Neuron (in vitro differentiated cells): ENCODE results near the gene FRS2.

Experiments used
- H2AFZ ChIP-seq: one replicate; pipeline ENCODE4 v1.6.1; 2013; ENCODE audit warnings: low read depth, mild to moderate bottlenecking, inconsistent platforms, low read length, moderate library complexity
- H3K27me3 ChIP-seq: one replicate; pipeline ENCODE4 v1.6.1; 2013; ENCODE audit warnings: low read length; ENCODE audit not compliant: insufficient read depth
- H3K36me3 ChIP-seq: one replicate; pipeline ENCODE4 v1.6.1; 2013; ENCODE audit warnings: low read length; ENCODE audit not compliant: insufficient read depth
- H3K4me1 ChIP-seq: one replicate; pipeline ENCODE4 v1.6.1; 2013; ENCODE audit warnings: low read length; ENCODE audit not compliant: insufficient read depth
- H3K4me3 ChIP-seq: 2 replicates; pipeline ENCODE4 v1.5.1; 2013; ENCODE audit warnings: mild to moderate bottlenecking, low read length, moderate library complexity
- H3K9me3 ChIP-seq: one replicate; pipeline ENCODE4 v1.6.1; 2013; ENCODE audit warnings: low read length

The FRS2 gene, protein sequence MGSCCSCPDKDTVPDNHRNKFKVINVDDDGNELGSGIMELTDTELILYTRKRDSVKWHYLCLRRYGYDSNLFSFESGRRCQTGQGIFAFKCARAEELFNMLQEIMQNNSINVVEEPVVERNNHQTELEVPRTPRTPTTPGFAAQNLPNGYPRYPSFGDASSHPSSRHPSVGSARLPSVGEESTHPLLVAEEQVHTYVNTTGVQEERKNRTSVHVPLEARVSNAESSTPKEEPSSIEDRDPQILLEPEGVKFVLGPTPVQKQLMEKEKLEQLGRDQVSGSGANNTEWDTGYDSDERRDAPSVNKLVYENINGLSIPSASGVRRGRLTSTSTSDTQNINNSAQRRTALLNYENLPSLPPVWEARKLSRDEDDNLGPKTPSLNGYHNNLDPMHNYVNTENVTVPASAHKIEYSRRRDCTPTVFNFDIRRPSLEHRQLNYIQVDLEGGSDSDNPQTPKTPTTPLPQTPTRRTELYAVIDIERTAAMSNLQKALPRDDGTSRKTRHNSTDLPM

DNA sequence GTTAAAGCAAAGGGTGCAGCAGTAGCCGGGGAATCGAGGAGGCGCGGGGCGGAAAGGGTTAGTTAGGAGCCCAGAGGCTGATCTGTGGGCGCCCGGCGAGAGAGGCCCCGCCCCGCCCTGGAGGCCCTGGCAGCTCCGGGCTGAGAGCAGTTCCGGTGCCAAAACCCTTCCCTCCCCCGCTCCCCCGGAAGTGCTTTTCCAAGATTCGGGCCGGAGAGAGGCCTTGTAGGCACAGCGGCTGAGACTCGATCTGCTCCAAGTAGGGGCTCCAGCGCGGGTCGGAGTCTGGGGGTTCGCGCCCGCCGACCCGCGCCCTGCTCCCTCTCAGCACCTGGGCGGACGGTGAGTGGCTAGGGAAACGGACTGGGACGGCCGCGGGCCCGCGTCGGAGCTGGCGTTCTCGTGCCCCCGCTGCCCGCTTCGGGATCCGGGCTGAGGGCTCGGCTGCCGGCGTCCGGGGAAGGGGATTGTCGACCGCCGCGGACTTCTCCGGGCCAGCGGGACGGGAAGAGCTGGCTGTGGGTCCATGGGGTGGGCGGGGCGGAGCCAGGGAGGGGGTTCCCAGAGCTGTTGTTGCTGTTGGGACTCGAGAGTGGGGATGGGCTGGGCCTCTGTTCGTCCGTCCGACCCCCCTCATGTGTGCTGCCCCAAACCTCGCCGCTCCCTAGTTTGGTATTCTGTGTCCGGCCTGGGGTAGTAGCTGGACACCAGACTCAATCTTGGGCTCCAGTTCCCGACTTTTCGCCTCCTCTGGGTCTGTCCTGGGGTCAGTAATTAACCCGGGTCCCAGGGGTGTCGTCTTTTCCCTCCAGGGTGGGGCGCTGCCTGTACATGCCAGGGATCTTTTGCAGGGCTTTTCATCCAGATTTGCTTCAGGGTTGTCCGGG is at the start of gene FRS2:
Gene FRS2 (plus strand): TSS at position 200 of the 887 bp plus-strand sequence. CDS start 98,643 bp downstream, outside the sequence.
- peaks cover 30% of the 10 kb centered on the region for H3K4me1 ChIP-seq
- H3K27me3 ChIP-seq, result no peaks in the 10 kb centered on the region
- H3K9me3 ChIP-seq, result no peaks in the 10 kb centered on the region
- H3K36me3 ChIP-seq, result no peaks in the 10 kb centered on the region
- peak within 1 kb of the TSS; percentile 95 for H2AFZ ChIP-seq
- peak within 1 kb of the TSS; percentile 97 for H3K4me3 ChIP-seq

DNA sequence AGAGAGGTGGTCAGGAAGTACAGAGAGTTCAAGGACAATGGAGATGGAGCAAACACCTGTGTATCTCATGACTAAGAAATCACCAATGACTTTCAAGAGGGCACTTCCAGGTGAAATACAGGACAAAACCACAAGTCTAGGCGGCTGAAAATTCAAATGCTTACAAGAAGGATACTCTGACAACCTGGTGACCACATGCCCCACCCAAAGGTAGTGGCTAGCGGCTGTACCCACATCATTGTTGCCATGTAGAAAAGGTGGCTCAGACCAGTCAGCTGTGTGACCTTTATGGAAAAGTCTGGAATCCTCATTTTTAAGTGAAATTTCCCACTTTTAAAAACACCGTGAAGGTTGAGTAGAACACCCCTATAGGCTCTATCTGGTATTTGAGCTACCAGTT is 48.6 kb upstream of the FRS2 start:
- H3K4me1 ChIP-seq, result no peaks in the 10 kb centered on the region
- H3K9me3 ChIP-seq, result no peaks in the 10 kb centered on the region
- no peak overlapping the region for H3K4me3 ChIP-seq
- no peaks in the 10 kb centered on the region for H3K27me3 ChIP-seq
- H2AFZ ChIP-seq, result no peak overlapping the region
- H3K36me3 ChIP-seq, result no peaks in the 10 kb centered on the region

DNA sequence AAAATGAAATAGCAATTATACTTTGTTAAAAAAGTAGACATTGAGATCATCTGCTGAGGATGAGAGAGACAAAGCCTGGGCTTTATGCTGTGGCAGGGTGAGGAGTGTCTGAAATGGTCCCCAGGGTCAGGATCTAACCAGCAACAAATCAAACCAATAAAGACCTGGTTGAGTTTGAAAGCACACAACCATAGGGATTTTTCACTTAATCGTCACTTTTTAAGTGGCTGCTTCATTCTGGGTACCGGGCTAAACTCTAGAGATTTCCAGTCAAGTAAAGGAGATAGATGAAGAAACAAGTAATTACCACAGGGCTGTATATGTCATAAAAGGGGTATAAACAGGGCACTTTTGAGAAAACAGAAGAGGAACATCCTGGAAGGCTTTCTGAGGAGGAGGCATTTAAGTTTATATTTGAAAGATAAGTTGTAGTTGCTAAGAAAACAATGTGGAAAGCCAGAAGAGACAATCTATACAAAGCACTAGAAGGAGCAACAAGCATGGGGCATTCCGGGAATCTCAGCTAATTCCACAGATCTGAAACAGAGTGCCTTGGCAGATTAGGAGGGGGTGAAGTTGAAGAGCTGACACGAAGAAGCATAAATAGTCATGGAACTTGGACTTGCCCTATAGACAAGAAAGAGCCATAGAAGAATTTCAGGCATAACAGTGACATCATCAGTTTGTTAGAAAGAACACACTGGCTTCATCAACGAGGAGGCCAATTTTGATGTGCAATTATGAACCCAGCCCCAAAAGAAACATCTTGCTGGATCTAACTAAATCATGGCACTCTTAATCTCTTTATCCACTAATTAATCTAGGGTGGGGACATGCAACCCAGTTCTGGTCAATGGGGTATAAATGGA is 46.9 kb upstream of the FRS2 start:
- Histone ChIP-seq H3K4me3 (no peak overlapping the region), H3K4me1 (no peaks in the 10 kb centered on the region), H3K27me3 (no peaks in the 10 kb centered on the region), H3K9me3 (no peaks in the 10 kb centered on the region), H2AFZ (no peak overlapping the region), H3K36me3 (no peaks in the 10 kb centered on the region)

DNA sequence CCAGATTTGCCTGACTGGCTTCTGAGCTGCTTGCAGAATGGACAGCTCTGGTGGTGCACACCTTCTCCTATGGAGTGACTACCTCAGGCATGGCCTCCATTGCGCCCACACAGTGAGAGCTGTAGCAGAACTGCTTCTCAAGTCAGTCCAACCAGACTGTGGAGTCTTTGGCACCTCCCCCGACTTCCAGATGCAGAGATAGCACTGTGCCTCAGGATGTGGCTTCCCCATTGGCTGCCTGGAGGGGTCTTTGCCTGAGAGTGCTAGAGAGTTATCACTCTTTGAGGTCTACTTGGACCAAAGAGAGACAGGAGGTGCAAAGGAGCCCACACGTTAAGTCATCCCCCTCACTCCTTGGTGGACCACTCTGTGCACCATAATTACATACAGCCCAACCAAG is 44.8 kb upstream of the FRS2 start:
- H2AFZ ChIP-seq, result no peak overlapping the region
- H3K4me3 ChIP-seq, result no peak overlapping the region
- no peaks in the 10 kb centered on the region for H3K9me3 ChIP-seq
- H3K36me3 ChIP-seq, result no peaks in the 10 kb centered on the region
- H3K4me1 ChIP-seq, result no peaks in the 10 kb centered on the region
- H3K27me3 ChIP-seq, result no peaks in the 10 kb centered on the region

DNA sequence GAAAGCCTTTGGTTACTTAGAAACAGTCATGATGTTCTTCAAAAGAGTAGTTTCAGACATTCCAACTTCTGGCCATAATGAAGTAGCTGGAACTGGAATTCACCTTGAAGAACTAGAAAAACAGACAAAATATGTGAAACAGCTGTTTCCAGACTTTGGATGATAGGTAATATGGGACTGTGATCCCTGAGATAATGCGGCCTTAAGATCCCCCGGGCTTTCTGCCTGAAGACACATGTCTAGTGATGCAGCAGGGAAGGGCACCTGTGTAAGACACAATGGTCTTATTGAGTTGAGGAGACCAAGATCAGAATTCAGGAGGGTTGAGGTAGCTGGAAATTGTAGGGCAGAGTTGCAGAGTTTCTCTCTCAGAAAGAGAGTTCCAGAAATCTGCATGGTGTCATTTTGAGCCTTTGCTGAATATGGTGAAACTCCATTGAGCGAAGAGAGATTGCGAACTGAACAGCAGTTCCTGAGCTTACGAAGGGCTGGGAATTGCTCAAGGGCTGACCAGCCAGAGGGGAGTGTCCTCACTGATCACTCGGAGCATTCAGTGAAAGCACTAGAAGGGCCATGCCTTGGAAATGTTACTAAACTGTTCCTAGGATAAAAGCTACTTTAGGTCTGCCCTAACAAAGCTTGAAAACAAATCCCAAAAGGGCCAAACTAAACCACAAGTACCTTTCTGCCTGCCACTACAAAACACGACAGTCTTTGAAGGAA is 41.7 kb upstream of the FRS2 start:
- Histone ChIP-seq H3K9me3 (no peaks in the 10 kb centered on the region), H3K27me3 (no peaks in the 10 kb centered on the region), H2AFZ (no peak overlapping the region), H3K4me1 (no peaks in the 10 kb centered on the region), H3K4me3 (no peak overlapping the region), H3K36me3 (no peaks in the 10 kb centered on the region)

DNA sequence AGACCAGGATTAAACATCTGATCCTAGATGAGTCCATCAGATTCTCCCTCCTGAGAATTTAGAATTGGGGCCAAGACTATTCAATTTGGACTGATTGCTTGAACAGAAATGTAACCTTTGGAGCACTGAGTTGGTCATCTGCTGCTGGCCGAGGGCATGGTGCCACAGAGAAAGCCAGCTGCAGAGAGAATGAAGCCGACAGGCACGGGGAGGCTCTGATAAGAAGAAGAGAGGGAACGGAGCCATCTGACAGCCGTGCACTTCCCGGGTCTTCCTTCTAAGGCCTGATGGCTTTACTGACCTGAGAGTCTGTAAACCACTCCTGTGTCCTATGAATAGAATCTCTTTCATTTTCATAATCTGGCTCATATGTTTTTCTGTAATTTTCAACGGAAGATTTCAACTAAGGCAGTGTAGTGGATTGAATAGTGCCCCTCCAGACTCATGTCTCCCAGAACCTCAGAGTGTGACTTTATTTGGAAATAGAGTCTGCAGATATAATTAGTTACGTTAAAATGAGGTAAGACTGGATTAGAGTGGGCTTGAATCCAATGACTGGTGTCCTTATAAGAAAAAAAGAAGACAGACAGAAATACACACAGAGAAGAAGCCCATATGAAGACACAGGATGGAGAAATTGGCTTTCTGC is 39.1 kb upstream of the FRS2 start:
- Histone ChIP-seq H3K27me3 (no peaks in the 10 kb centered on the region), H2AFZ (no peak overlapping the region), H3K9me3 (no peaks in the 10 kb centered on the region), H3K4me1 (no peaks in the 10 kb centered on the region), H3K4me3 (no peak overlapping the region), H3K36me3 (no peaks in the 10 kb centered on the region)

DNA sequence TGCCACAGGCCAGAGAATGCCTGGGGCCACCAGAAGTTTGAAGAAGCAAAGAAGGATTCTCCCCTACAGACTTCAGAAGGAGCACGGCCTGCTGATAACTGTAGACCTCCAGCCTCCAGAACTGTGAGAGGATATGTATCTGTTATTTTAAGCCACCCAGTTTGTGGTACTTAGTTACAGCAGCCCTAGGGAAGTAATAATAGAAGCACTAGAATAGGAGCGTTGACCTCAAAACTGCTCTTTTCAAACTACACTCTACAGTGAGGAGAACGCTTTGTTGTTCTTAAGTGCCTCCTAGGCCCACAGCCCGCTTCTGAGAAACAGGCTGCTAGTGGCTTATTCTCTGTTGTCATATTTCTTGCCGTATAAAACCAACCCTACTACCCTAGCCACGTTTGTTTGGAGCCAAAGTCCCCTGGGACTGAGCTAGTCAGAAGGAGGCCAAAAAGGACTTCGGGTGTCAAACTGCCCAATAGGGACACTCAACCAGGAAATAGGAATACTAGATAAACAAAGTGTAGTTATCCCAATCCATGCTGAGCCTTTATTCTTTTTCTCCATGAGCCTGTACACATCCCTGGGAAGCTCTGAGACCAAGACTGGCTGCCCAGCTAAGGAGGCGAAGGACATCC is 38.5 kb upstream of the FRS2 start:
- no peak overlapping the region for H3K4me3 ChIP-seq
- no peaks in the 10 kb centered on the region for H3K36me3 ChIP-seq
- no peaks in the 10 kb centered on the region for H3K9me3 ChIP-seq
- no peaks in the 10 kb centered on the region for H3K27me3 ChIP-seq
- H3K4me1 ChIP-seq, result no peaks in the 10 kb centered on the region
- H2AFZ ChIP-seq, result no peak overlapping the region

DNA sequence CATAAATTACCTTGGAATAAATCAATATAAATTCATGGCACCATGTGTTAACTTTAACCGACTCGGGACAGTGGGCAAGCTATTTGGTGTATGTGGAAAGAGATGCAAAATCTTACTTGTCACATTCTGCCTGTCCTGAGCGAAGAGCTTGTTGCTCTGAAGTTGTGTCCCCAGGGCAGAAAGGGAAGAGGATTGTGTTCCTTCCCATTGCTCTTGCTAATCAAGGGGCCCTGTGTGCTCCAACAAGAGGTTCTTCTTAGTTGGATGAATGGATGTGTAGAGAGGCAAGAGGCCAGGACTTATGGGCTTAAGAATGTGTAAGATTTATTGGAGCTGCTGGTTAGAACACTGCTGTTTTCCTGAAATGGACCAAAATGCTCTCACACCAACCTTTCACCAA is 36.5 kb upstream of the FRS2 start:
- Histone ChIP-seq H3K9me3 (no peaks in the 10 kb centered on the region), H3K4me1 (no peaks in the 10 kb centered on the region), H3K36me3 (no peaks in the 10 kb centered on the region), H3K4me3 (no peak overlapping the region), H3K27me3 (no peaks in the 10 kb centered on the region), H2AFZ (no peak overlapping the region)

DNA sequence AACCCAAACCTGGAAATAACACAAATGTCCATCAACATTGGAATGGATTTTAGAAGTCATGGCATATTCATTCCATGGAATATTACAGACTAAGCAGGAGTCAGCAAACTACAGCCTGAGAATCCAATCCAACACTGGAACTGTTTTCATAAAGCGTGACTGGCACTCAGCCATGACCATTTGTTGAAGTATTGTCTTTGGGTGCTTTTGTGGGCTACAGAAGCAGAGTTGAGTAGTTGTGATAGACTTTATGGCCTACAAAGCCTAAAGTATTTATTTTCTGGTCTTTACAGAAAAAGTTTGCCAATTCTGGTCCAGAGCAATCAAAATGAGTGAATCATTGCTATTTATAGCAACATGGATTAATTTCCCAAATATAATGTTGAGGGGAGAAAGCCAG is 34.5 kb upstream of the FRS2 start:
- no peaks in the 10 kb centered on the region for H3K4me1 ChIP-seq
- no peak overlapping the region for H2AFZ ChIP-seq
- no peaks in the 10 kb centered on the region for H3K9me3 ChIP-seq
- no peak overlapping the region for H3K4me3 ChIP-seq
- H3K27me3 ChIP-seq, result no peaks in the 10 kb centered on the region
- H3K36me3 ChIP-seq, result no peaks in the 10 kb centered on the region

DNA sequence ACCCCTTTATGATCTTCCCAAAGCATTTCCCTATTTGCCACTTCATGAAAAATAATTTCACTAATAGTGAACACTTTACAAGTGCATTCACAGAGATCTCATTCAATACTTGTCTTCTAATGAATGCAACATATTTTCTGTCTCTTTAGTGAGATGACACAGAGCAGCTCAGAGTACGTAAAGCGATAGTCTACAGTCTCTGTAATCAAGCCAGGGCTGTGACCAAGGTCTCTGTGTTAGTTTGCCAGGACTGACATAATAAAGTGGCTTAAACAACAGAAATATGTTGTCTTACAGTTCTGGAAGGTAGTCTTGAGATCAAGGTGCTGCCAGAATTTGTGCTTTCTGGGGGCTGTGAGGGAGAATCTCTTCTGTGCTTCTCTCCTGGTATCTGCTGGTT is 33.1 kb upstream of the FRS2 start:
- Histone ChIP-seq H3K27me3 (no peaks in the 10 kb centered on the region), H3K4me1 (no peaks in the 10 kb centered on the region), H3K9me3 (no peaks in the 10 kb centered on the region), H3K4me3 (no peak overlapping the region), H3K36me3 (no peaks in the 10 kb centered on the region), H2AFZ (no peak overlapping the region)

DNA sequence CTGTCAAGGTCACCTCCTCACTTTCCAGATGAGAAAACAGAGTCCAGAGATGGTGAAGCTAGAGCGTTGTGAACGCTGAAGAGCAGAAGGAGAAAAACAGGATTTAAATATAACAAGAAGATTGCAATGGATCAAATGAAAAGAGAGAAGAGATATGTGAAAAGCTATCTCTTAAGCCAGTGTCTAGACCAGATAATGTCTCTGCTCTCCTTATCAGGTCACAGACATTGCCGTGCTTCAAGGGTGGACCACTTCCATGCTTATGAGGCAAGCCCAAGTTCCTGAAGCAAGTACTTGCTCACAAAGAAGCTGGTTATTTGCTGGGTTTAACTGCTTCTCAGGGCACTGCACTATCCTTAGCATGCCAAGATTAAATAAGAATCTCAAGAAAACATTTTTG is 31.6 kb upstream of the FRS2 start:
- no peaks in the 10 kb centered on the region for H3K9me3 ChIP-seq
- no peaks in the 10 kb centered on the region for H3K36me3 ChIP-seq
- H3K27me3 ChIP-seq, result no peaks in the 10 kb centered on the region
- no peak overlapping the region for H2AFZ ChIP-seq
- H3K4me1 ChIP-seq, result no peaks in the 10 kb centered on the region
- no peak overlapping the region for H3K4me3 ChIP-seq
